ENCODE measurements around the gene CPVL.
"Not testable (repeated sequence)": the region's sequence is repeated elsewhere in the genome, so short reads cannot be mapped to it uniquely, and the experiment has no call there.

Gene CPVL

DNA sequence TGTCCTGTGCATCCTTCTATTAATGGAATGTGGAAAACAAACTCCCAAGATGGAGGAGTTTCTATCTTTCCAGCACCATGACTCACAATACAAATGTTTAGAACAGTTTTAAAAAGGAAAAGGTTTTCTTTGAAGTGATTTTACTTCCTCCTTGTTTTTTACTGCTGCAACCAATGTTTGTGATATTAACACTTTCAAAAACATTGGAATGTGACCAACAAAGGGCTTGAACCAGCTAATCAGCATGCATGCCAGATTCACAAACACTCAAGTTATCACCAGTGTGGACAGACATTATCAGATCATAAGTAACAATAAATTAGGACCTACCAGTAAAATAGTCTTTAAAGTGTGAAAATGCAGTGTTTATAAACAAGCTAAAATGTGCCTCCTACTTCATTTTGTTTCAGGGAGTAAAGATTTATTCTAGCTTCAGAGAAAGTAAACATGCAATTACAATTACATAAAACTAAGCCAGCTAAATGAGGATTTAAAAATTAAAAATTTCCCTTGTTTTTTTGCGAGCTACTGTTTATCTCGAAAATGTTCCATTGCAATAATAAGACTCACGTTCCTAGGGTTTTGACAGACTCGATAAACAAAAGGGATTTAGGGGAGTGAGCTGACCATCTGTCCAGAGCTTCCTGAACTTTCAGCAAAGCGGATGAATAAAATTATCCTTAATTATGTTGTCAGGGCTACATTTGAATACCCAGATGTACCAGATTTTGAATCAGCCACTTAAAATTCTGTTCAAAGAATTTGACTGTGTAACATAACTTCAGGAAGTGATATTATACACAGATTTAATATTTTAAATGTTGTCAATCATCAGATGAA, 29.8 kb downstream of the CPVL start:
- DNase-seq, result no peak

DNA sequence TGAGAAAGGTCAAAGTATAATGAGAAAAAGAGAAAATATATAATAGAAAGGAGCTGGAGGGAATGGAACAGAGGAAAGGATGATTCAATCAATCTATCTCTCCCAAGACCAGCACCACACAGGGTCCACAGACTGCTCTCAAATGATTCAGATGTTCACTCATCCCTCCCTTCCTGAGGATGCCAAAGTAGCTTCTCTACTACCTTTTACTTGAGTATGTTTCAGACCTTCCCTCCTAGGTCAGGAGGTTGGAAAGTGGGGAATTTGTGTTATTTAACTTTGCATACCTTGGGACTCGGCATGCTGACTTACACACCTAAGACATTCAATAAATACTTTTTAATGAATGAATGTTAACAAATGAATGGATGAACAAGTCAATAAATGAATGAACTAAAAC, 30.6 kb downstream of the CPVL start:
- DNase-seq, result no peak

DNA sequence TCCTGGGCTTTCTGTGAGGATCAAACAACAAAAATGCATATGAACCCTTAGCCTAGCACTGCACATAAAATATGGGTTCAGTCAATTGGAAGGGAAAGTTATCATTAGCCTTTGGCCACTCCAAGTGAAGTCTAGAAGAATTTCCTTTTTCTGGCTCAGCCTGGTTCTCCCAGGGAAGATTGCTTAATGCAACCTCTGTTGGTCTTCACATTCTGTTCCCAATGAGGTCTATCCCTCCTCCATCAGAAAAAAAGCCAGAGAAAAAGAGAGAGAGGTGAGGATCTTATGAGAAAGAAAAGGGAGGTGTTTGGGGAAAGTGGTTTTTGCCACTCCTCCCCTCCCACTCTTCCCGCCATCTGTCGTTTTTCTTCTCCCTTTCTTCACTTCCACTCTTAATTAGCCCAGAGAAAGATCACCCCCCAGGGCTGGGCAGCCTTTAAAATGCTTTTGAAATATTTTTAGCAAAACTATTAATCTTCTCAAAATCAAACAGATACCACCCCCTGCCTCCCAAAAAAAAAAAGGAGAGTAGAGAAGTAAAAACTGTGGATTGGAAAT, 31.1 kb downstream of the CPVL start:
- no peak for DNase-seq

DNA sequence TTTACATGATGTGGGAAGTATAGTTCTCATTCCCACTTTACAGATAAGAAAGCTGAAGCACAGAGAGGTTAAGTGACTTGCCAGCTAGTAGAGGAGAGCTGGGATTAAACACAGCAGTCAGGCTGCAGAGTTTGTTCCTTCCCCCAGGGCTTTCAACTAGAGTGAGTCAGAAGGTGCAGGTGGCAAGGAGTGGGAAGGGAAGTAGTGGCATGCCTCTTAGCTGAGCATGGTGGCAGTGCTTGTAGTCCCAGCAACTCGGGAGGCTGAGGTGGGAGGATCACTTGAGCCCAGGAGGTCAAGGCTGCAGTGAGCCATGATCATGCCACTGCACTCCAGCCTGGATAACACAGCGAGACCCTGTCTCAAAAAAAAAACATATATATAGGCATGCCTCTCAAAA, 32.1 kb downstream of the CPVL start:
- DNase-seq, result not testable (repeated sequence)

DNA sequence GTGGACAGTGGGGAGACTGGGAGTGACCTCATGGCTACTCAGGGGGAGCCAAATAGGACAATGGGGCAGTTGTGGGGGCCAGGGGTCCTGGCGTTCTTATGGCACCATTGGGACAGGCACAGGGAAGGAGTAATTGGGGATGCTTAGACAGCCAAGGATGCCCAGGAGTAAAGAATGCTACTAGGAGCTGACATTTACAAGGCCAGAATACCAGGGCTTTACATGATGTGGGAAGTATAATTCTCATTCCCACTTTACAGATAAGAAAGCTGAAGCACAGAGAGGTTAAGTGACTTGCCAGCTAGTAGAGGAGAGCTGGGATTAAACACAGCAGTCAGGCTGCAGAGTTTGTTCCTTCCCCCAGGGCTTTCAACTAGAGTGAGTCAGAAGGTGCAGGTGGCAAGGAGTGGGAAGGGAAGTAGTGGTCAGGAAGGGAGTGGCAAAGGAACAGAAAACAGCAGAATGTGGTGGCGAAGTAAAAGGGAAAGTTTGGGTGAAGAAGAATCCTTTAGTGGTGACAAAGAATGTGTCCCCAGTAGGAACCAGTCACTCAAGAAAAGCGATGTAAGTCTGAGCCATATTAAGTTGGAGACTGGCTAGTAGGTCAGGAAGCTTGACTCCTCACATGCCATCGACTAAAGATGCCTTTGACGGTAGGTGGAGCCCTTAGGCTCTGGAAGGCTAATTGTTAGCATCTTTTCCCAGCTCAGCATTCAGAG, 32.8 kb downstream of the CPVL start:
- DNase-seq, result no peak

DNA sequence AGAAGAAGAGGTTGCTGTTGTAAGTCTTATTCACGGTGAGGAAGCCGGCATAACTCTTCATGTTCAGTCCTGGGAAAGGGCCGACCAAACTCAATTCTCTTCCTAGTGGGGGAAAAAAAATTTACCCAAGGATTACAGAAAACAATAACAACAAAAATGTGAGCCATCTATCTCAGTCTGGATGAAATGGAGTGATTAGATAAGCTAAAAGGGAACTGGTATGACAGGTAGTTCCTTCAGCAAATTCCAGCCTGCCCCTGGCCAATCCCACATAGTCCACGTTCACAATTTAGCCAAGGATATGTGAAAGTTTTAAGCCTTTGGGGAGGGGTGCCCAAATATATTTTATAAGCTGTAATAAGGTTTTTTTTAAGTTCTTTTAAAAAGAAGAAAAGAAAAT, 33.6 kb downstream of the CPVL start:
- DNase-seq, result no peak

DNA sequence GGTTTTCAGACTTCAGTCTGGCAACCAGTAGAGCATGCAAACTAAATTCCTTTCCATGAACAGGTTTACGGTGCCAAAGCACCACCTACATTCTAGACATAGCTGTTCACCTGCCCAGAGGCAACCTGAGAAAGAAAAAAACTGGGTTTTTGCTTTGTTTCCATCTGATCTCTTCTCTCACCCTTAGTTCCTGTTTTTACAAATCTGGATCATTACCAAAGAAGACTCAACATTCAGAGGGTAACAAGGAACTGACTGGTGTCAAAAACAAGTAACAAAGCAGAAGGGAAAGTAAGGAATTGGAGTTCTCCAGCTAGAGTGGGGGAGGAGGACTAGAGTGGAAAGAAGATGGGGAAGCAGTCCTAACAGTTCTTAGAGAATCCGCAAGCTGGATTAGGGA, 36.4 kb downstream of the CPVL start:
- DNase-seq, result no peak

DNA sequence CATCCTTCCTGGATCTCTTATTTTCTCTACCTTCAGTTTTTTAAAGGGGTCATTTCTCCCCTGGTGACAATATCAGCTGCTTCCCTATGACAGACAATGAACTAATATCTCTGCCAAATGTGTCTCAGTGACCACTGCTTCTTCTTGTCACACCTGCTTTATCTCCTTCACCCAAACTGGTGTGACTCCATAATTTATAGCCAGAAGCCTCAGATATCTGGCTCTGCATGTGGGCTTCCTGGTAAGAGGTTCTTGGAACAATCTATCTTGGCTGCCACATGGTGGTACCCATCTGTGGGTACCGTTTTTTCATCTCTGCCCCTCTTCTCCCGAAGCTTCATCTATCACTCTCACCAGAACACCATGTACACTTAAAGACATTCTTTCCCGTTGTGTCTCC, 37.0 kb downstream of the CPVL start:
- no peak for DNase-seq

DNA sequence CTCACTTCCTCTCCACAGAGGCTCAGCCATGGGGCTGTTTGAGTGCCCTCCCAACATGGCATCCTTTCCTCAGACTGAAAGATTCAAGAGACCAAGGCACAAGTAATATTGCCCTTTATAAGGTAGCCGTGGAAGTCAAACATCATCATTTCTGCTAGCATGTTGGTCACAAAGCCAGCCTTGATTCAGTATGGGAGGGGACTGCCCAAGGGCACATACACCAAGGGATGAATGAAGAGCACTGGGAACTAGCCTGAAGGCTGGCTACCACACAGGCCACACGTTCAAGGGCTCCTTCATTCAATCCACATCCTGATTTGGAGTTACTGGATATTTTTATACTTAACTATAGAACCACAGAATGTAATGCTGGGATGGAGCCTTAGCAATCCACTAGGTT, 39.3 kb downstream of the CPVL start:
- no peak for DNase-seq

DNA sequence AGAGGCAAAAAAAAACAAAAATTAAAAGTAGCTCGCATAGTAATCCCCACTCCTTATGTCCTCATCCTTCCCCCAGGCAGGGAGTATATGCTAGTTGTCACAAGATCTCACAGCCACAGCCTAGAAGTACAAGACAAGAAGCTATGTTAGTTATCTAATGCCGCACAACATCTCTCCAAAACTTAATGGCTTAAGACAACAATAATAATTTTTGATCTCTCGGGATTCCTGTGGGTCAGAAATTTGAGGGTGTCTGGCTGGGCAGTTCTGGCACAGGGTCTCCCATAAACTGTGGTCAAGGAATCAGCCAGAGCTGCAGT, 39.7 kb downstream of the CPVL start:
- DNase-seq, result no peak

DNA sequence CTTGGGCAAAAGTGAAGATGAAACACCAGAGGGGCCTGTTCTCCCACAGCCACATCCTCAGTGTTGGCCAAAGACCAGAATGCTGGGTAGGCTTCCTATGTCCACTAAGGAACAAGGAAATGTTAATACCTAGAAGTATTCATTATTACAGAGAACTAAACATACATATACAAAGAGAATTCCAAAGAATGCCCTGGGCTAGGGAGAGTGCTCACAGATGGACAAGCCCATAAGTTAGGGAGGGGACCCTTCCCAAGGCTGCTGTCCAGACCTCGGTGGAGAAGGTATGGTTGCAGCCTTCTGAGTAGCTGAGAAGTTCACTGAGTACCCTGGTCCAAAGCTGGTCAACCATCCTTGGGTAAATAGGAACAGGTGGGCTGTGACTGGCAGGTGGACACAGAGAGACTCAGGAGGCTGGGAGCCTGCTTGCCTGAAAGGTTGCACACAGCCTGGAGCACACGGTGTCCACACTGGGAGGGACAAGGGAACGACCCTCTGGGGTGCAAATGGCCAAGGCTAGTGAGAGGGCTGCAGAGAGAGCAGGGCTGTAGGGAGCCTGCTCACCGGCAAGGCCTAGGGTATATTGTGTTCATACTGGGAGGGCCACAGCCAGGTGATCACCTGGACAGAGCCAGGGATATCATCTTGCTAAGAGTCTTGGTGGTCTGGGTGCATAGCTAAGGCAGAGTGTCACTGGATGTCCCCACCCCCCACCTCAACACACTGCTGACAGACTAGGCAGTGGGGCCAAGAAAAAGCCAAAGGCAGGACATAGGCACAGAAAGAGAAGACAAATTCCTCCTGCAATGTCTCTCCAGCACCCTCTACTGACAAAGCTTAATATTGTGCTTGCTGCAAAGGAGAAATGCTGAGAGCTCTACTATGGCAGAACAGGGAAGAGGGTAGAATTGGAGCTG, 40.3 kb downstream of the CPVL start:
- DNase-seq, result peak; percentile 65

DNA sequence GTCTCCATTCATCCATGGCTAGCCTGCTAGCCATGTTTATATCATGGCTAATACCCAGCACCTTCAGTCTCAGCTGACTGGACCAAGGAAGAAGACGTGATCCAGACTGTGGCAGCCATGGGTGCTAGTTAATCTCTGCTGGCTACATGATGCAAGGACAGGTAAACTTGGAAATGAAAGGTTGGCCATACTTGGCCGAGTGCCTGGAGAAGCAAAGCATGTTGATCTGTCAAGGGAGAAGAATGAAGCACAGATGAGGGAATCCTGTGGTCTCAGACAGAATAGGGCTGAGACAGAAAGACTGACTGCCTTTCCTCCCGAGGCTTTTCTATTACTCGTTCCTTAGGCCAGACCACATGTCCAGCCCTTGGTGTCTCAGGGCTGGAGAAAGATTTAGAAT, 41.1 kb downstream of the CPVL start:
- DNase-seq, result no peak

DNA sequence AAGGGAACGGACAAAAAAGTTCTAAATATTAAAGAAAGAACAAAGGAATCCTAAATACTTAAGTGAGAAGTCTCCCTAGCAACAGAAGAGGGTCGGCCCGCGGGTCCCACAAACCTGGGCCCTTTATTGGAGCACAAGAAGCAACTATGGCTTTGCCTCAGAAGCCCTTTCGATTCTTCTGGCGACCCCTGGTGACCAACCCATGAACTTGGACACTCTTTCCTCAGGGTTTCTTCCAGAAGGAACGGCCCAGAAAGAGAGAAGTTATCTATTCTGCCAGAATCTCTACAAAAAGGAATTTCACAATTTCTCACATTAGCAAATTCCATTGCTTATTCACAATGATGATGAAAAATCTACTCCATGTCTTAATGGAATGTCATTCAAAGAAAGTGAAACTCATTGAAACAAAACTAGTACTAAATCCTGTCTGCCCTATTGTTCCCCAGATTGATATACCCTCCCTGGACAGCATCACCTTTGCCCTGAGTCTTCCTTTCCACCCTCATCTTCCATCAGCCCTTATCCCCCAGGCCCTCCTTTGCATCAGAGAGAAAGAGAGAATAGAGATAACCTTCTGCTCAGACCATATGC, 43.7 kb downstream of the CPVL start:
- no peak for DNase-seq

DNA sequence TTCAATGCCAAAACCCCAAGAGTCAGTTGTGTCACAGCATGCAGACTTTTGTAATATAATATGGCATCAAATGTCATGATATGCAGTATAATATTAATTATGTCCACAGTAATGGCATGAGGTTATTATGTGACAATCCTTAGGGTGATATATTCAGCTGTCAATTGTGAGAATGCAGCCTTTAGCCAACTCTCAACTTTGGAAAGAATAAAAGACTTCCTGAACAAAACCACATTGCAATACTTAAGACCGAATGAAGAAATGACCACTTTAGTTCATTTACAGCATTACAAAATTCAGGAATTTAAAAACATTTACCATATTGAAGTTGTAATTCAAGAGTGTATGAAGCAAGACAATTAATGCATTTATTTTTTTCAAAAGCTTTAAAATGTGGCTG, 45.4 kb downstream of the CPVL start:
- no peak for DNase-seq

DNA sequence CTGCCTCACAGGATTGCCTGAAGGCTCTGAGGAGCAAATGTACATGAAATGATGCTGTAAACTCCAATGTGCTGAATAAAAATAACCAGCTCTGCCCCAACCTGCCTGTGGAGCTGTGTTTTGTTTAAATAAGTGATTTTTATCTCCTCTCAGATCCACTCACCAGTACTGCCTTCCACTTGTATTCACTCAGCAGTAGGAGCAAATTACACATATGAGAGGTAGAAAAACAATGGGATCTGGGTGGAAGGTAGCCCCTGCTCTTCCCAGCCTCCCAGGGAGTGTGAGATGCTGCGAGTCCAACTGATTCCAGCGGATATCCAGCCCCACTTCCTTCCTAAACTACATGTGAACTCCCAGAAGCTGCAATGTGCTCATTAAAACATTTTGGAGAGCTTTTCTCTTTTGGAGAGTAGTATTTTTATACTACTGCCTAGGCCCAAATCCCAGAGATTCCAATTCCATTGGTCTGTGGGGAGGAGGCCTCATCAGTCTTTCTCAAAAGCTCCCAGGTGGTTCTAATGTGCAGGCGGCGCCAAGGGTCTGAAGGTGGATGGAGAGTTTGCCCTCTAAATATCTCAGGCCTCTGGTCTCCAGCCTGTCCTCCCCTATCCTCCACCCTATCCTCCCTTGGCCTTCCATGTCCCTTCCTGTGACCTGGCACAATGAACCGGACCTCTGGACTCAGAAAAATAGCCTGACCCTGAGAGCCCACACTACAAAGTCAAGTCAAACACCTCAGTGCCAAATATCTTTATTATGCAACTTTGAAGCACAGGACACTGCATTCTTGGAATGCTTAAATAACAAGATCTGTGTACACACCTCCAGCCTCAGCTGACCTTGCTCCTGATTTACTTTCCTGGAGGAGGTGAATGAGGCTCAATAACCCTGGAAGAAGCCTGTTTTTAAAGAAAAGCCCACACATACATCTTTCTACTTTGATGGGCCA, 46.2 kb downstream of the CPVL start:
- no peak for DNase-seq

DNA sequence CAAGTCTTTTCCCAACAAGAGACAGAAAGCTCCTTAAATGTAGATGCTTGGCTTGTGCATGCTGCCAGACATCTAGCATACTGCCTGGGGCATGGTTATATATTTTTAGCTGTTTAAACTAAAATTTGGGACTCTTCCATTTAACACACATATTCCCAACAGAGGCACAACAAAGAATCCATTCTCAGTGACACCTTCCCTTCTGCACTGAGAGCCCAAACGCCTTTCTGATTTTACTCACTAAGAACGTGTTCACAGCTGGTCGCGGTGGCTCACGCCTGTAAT, 49.9 kb downstream of the CPVL start:
- no peak for DNase-seq

DNA sequence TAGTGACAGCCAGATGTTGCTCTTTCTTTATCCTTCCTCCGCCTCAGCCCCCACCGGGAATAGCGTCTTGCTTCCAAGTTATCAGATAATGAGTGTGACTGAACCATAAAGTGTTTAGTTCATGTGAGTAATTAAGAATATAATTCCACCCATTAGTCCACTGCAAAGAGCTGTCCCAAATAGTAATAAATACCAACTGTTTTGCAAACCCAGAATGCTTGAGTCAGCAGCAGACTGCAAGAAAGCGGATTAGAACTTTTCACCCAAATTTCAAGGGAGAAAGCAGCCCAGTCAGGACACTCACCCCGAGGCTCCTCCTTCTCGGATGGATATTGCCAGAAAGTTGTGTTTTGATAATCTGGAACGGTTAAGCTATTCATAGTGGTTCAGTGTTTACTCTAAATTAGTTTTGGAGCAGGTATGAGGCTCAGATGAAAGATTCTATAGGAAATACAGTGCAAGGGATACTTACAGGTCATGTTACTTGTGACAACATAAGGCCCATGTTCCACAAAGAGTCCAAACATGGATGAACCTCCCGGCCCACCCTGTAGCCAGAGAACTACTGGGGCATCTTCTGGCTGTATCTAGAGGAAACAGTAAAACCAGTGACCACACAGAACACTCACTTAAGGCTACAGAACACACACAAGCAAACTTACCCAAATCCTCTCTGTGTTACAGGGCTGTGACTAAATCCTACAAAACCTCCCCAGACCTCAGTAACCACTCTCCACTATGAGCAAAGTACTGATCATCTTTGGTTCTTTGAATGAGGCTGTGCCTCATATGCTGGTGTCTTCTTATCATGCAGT, 50.5 kb downstream of the CPVL start:
- no peak for DNase-seq

DNA sequence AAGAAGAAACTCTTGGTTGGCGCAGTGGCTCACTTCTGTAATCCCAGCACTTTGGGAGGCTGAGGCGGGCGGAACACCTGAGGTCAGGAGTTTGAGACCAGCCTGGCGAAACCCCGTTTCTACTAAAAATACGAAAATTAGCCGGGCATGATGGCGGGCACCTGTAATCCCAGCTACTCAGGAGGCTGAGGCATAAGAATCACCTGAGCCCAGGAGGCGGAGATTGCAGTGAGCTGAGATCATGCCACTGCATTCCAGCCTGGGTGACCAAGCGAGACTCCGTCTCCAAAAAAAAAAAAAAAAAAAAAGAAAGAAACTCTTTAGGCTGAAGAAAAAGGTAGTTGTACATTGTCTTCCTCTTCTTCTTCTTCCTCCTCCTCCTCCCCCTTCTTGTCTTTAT, 53.2 kb downstream of the CPVL start:
- DNase-seq, result not testable (repeated sequence)

DNA sequence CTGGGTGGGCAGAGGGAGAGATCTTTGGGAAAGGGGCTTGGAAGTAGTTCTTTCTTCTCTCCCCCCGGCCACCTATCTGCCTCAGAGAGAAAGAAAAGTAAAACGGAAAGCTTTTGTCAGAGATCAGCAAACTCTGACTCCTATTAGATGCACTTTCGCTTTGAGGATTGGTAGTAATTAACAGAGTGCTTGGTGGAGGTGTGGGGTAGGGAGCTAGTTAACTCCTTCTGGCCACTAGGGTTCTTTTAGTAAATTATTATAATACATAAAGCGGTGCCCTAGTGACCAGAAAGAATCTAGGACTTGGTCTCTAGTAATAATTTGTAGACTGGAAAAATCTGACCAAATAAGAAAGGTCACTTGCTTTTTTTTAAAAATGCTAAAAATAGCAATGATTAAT, 54.6 kb downstream of the CPVL start:
- DNase-seq, result no peak

DNA sequence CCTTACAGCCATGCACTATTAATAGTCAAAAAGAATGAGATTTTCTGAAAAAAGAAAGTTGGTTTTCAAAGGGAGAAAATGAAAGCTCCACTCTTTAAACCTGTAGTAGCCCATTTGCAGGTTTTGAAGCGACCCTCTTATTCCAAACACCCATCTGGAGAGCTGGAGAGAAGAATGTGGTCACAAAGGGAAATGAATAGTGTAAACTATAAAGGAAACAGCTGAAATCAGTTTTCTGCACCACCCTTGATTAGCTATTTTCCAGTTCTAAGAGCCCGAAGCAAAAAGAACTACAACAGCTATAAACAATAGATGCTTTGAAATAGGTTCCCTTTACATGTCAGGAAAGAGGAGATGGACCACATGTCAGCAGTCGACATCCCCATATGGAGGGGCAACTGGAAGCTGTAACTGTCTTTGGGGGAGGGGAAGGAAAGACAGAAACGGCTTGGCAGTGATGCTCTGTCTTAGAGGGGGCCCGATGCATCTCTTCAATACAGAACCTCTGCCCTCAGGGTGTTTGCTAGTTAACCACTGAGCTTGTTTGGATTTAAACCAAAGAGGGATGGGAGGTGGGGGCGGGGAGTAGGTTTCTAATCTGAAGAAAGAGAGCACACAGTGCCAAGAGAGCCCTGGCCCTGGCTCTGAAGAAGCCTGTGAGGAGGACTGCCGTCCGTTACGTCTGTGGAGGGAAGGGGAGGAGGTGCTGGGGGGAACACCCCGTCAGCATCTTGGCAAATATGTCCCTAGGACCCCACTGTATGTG, 55.3 kb downstream of the CPVL start:
- no peak for DNase-seq
